Stimulated activated naive CD4-positive, alpha-beta T cell (primary cell): ENCODE measurements around the gene LUC7L.
A peak's percentile ranks its signal among the peaks of the same experiment; 100 is the strongest.
"Not testable (repeated sequence)": the region's sequence is repeated elsewhere in the genome, so short reads cannot be mapped to it uniquely, and the experiment has no call there.

Experiments used
- DNase-seq, 6 experiments: peaks; one replicate each; lab custom pipeline; 2025; lab: John Stamatoyannopoulos, UW

LUC7L gene

DNA sequence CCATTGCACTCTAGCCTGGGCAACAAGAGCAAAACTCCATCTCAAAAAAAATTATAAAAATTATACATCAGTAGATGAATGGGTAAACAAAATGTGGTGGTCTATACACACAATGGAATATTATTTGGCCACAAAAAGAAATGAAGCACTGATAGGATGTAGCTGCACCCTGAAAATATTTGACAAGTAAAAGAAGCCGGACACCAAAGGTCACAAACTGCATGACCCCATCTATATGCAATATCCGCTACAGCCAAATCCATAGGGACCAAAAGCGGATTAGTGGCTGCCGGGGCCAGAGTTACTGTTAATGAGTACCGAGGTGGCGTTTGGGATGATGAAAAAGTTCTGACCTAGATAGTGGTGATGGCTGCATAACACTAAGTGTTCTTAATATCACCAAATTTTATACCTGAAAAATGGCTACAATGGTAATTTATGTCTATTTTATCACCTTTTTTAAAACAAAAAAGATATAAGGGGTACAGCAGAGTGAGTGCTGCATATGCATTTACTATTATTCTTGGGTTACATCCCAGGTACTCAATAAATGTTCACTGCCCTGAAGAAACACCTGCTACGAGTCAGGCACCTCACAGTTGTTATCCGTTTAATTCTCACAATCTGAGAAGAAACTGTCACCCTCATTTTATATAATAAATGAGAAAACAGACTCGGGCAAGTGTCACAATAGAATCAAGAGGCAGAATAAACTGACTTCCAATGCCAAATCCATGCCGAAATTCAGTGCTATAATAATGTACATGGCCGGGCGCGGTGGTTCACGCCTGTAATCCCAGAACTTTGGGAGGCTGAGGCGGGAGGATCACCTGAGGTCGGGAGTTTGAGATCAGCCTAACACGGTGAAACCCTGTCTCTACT lies 49.8 kb downstream of the LUC7L start:
- no peak for DNase-seq

DNA sequence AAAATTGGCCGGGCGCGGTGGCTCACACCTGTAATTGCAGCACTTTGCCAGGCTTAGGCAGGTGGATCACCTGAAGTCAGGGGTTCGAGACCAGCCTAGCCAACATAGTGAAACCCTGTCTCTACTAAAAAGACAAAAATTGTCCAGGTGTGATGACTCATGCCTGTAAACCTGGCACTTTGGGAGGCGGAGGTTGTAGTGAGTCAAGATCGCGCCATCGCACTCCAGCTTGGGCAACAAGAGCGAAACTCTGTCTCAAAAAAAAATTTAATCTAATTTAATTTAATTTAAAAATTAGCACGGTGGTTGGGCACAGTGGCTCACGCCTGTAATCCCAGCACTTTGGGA lies 50.6 kb downstream of the LUC7L start:
- no peak for DNase-seq

DNA sequence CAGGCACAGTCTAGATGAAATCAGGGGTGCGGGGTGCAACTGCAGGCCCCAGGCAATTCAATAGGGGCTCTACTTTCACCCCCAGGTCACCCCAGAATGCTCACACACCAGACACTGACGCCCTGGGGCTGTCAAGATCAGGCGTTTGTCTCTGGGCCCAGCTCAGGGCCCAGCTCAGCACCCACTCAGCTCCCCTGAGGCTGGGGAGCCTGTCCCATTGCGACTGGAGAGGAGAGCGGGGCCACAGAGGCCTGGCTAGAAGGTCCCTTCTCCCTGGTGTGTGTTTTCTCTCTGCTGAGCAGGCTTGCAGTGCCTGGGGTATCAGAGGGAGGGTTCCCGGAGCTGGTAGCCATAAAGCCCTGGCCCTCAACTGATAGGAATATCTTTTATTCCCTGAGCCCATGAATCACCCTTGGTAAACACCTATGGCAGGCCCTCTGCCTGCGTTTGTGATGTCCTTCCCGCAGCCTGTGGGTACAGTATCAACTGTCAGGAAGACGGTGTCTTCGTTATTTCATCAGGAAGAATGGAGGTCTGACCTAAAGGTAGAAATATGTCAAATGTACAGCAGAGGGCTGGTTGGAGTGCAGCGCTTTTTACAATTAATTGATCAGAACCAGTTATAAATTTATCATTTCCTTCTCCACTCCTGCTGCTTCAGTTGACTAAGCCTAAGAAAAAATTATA lies 51.1 kb downstream of the LUC7L start:
- no peak for DNase-seq

DNA sequence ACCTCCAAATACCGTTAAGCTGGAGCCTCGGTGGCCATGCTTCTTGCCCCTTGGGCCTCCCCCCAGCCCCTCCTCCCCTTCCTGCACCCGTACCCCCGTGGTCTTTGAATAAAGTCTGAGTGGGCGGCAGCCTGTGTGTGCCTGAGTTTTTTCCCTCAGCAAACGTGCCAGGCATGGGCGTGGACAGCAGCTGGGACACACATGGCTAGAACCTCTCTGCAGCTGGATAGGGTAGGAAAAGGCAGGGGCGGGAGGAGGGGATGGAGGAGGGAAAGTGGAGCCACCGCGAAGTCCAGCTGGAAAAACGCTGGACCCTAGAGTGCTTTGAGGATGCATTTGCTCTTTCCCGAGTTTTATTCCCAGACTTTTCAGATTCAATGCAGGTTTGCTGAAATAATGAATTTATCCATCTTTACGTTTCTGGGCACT lies 51.8 kb downstream of the LUC7L start:
- DNase-seq, result no peak

DNA sequence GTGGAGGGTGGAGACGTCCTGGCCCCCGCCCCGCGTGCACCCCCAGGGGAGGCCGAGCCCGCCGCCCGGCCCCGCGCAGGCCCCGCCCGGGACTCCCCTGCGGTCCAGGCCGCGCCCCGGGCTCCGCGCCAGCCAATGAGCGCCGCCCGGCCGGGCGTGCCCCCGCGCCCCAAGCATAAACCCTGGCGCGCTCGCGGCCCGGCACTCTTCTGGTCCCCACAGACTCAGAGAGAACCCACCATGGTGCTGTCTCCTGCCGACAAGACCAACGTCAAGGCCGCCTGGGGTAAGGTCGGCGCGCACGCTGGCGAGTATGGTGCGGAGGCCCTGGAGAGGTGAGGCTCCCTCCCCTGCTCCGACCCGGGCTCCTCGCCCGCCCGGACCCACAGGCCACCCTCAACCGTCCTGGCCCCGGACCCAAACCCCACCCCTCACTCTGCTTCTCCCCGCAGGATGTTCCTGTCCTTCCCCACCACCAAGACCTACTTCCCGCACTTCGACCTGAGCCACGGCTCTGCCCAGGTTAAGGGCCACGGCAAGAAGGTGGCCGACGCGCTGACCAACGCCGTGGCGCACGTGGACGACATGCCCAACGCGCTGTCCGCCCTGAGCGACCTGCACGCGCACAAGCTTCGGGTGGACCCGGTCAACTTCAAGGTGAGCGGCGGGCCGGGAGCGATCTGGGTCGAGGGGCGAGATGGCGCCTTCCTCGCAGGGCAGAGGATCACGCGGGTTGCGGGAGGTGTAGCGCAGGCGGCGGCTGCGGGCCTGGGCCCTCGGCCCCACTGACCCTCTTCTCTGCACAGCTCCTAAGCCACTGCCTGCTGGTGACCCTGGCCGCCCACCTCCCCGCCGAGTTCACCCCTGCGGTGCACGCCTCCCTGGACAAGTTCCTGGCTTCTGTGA lies 52.5 kb downstream of the LUC7L start, which contains the start of gene HBA1:
TSS of gene HBA1 (plus strand) at position 204 of the 906 bp plus-strand sequence. CDS start at position 241, 37 bp downstream.
- not testable (repeated sequence) for DNase-seq

DNA sequence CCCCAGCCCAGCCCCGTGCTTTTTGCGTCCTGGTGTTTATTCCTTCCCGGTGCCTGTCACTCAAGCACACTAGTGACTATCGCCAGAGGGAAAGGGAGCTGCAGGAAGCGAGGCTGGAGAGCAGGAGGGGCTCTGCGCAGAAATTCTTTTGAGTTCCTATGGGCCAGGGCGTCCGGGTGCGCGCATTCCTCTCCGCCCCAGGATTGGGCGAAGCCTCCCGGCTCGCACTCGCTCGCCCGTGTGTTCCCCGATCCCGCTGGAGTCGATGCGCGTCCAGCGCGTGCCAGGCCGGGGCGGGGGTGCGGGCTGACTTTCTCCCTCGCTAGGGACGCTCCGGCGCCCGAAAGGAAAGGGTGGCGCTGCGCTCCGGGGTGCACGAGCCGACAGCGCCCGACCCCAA lies 53.2 kb downstream of the LUC7L start:
- DNase-seq, result not testable (repeated sequence)

DNA sequence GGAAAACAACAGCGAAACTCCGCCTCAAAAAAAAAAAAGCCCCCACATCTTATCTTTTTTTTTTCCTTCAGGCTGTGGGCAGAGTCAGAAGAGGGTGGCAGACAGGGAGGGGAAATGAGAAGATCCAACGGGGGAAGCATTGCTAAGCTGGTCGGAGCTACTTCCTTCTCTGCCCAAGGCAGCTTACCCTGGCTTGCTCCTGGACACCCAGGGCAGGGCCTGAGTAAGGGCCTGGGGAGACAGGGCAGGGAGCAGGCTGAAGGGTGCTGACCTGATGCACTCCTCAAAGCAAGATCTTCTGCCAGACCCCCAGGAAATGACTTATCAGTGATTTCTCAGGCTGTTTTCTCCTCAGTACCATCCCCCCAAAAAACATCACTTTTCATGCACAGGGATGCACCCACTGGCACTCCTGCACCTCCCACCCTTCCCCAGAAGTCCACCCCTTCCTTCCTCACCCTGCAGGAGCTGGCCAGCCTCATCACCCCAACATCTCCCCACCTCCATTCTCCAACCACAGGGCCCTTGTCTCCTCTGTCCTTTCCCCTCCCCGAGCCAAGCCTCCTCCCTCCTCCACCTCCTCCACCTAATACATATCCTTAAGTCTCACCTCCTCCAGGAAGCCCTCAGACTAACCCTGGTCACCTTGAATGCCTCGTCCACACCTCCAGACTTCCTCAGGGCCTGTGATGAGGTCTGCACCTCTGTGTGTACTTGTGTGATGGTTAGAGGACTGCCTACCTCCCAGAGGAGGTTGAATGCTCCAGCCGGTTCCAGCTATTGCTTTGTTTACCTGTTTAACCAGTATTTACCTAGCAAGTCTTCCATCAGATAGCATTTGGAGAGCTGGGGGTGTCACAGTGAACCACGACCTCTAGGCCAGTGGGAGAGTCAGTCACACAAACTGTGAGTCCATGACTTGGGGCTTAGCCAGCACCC lies 54.0 kb downstream of the LUC7L start:
- no peak for DNase-seq

DNA sequence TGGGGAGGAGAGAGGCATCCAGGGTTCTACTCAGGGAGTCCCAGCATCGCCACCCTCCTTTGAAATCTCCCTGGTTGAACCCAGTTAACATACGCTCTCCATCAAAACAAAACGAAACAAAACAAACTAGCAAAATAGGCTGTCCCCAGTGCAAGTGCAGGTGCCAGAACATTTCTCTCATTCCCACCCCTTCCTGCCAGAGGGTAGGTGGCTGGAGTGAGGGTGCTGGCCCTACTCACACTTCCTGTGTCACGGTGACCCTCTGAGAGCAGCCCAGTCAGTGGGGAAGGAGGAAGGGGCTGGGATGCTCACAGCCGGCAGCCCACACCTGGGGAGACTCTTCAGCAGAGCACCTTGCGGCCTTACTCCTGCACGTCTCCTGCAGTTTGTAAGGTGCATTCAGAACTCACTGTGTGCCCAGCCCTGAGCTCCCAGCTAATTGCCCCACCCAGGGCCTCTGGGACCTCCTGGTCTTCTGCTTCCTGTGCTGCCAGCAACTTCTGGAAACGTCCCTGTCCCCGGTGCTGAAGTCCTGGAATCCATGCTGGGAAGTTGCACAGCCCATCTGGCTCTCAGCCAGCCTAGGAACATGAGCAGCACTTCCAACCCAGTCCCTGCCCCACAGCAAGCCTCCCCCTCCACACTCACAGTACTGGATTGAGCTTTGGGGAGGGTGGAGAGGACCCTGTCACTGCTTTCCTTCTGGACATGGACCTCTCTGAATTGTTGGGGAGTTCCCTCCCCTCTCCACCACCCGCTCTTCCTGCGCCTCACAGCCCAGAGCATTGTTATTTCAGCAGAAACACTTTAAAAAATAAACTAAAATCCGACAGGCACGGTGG lies 55.1 kb downstream of the LUC7L start:
- not testable (repeated sequence) for DNase-seq

DNA sequence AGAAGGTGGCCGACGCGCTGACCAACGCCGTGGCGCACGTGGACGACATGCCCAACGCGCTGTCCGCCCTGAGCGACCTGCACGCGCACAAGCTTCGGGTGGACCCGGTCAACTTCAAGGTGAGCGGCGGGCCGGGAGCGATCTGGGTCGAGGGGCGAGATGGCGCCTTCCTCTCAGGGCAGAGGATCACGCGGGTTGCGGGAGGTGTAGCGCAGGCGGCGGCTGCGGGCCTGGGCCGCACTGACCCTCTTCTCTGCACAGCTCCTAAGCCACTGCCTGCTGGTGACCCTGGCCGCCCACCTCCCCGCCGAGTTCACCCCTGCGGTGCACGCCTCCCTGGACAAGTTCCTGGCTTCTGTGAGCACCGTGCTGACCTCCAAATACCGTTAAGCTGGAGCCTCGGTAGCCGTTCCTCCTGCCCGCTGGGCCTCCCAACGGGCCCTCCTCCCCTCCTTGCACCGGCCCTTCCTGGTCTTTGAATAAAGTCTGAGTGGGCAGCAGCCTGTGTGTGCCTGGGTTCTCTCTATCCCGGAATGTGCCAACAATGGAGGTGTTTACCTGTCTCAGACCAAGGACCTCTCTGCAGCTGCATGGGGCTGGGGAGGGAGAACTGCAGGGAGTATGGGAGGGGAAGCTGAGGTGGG lies 55.9 kb downstream of the LUC7L start:
- DNase-seq, result not testable (repeated sequence)

DNA sequence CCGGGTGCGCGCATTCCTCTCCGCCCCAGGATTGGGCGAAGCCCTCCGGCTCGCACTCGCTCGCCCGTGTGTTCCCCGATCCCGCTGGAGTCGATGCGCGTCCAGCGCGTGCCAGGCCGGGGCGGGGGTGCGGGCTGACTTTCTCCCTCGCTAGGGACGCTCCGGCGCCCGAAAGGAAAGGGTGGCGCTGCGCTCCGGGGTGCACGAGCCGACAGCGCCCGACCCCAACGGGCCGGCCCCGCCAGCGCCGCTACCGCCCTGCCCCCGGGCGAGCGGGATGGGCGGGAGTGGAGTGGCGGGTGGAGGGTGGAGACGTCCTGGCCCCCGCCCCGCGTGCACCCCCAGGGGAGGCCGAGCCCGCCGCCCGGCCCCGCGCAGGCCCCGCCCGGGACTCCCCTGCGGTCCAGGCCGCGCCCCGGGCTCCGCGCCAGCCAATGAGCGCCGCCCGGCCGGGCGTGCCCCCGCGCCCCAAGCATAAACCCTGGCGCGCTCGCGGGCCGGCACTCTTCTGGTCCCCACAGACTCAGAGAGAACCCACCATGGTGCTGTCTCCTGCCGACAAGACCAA lies 56.8 kb downstream of the LUC7L start, which contains the start of gene HBA2:
TSS of gene HBA2 (plus strand) at position 503 of the 568 bp plus-strand sequence. CDS start at position 540, 37 bp downstream.
- not testable (repeated sequence) for DNase-seq

DNA sequence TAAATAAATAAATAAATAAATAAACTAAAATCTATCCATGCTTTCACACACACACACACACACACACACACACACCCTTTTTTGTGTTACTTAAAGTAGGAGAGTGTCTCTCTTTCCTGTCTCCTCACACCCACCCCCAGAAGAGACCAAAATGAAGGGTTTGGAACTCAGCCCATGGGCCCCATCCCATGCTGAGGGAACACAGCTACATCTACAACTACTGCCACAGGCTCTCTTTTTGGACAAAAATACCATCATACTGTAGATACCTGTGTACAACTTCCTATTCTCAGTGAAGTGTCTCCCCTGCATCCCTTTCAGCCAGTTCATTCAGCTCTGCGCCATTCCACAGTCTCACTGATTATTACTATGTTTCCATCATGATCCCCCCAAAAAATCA lies 58.5 kb downstream of the LUC7L start:
- DNase-seq, result no peak

DNA sequence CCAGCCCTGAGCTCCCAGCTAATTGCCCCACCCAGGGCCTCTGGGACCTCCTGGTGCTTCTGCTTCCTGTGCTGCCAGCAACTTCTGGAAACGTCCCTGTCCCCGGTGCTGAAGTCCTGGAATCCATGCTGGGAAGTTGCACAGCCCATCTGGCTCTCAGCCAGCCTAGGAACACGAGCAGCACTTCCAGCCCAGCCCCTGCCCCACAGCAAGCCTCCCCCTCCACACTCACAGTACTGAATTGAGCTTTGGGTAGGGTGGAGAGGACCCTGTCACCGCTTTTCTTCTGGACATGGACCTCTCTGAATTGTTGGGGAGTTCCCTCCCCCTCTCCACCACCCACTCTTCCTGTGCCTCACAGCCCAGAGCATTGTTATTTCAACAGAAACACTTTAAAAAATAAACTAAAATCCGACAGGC lies 59.2 kb downstream of the LUC7L start:
- DNase-seq, result not testable (repeated sequence)

DNA sequence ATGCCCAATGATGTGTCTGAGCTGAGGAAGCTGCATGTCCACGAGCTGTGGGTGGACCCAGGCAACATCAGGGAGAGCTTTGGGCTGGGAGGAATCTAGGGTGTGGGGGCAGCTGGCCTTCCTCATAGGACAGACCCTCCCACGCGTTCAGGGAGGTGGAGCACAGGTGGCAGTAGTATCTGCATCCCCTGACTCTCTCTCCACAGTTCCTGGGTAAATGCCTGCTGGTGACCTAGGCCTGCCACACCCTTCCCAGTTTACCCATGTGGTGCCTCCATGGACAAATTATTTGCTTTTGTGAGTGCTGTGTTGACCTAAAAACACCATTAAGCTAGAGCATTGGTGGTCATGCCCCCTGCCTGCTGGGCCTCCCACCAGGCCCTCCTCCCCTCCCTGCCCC lies 60.2 kb downstream of the LUC7L start:
- DNase-seq, result no peak

DNA sequence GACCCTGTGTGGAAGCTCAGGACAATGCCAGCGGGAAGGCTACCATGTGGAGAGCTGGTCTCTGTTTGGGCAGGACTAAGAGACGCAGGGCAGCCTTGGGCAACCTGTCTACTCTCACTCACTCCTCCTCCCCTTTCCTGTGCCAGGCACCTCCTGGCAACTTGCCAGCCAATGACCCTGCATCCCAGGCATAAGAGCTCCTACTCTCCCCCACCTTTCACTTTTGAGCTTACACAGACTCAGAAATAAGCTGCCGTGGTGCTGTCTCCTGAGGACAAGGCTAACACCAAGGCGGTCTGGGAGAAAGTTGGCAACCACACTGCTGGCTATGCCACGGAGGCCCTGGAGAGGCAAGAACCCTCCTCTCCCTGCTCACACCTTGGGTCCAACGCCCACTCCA lies 60.8 kb downstream of the LUC7L start:
- DNase-seq, result no peak

DNA sequence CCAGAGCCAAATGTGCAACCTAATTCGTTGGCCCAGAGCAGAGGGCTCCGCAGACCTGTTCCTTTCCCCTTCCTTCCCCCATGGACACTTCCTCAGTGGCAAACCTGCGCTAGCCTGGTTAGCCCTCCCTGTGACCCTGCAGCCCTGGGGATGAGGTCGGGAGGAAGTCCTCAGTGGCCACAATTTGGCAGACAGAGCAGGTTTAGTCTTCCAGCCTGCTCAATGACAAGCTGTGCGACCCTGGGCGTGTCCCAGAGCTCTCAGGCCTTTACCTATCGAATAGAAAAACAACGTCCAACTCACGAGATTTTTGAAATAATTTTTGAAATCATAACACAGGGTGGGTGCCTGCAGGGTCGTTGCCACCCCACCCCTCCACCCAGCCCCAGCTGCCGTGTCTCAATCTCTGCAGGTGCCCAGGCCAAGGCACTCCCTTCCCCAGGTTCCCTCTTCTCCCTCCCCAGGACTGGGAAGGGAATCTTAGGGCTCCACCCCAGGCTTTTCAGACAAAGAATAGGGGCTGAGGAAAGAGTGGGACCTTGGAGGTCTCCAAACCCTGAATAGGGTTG lies 62.0 kb downstream of the LUC7L start:
- no peak for DNase-seq

DNA sequence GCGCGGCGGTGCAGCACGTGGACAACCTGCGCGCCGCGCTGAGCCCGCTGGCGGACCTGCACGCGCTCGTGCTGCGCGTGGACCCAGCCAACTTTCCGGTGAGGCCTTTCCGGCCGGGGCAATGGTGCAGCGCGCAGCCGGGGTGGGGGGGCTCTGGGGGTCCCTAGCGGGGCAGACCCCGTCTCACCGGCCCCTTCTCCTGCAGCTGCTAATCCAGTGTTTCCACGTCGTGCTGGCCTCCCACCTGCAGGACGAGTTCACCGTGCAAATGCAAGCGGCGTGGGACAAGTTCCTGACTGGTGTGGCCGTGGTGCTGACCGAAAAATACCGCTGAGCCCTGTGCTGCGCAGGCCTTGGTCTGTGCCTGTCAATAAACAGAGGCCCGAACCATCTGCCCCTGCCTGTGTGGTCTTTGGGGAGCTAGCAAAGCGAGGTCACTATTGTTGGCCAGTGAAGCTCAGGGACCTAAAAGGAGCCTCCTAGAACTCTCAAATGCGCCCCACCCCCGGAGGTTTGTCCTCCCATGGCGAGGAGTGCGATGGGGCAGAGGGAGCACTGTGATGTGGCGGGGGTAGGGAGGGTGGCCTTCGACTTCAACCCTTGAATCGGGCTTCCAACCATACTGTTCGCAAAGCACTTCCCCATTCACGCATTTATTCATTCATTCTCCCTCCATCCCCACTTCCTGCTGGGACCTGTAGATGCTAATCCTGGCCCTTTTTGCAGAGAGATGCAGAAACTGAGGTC lies 62.7 kb downstream of the LUC7L start:
- DNase-seq, result no peak

DNA sequence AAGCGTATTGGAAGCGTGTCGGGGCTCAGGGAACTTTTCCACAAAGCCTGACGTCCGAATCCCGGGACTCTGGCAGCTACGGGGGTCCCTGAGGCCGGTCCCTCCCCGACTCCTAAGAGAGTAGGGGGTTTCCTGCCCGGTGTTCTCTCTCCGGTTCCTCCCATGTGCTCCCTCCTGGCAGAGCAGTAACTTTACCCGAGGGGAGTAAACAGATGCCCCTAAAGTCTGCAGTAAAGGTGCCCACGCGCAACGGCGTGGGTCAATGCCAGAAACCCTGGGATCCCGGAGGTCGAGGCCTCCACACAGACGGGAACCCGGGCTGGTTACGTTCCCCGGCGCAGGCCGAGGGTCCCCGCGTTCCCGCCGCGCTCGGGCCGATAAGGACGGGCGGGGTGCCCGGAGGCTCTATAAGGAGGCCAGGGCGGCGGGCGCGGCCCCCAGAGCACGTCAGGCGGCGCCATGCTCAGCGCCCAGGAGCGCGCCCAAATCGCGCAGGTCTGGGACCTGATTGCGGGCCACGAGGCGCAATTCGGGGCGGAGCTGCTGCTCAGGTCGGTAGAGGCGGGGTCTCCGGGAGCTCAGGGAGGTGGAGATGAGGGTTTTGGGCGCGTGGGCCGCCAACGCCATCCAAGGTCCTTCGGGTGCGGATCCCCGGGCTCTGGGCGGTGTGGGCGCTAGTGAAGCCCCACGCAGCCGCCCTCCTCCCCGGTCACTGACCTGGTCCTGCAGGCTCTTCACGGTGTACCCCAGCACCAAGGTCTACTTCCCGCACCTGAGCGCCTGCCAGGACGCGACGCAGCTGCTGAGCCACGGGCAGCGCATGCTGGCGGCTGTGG lies 63.5 kb downstream of the LUC7L start, which contains the start of gene HBM:
TSS of gene HBM (plus strand) at position 440 of the 836 bp plus-strand sequence. CDS start at position 460, 20 bp downstream.
- DNase-seq, result peak in 1 of 6 experiments; percentile 26
